22Rv1 (cell line): ENCODE measurements around the gene ABTB2.

Experiments
- H3K27ac ChIP-seq: fragments of 450-650 bp; 2 replicates; pipeline ENCODE4 v1.5.1; 2017
- ZFX ChIP-seq: fragments of 450-650 bp; IDR thresholded peaks from 2 replicates; pipeline ENCODE4 v1.6.1; 2017; ENCODE audit warnings: antibody characterized with exemption, borderline replicate concordance
- TF ChIP-seq, protein P1 (sequence below): fragments of 450-650 bp; IDR thresholded peaks from 2 replicates; pipeline ENCODE4 v1.5.1; 2017; ENCODE audit warnings: mild to moderate bottlenecking

Gene ABTB2

DNA sequence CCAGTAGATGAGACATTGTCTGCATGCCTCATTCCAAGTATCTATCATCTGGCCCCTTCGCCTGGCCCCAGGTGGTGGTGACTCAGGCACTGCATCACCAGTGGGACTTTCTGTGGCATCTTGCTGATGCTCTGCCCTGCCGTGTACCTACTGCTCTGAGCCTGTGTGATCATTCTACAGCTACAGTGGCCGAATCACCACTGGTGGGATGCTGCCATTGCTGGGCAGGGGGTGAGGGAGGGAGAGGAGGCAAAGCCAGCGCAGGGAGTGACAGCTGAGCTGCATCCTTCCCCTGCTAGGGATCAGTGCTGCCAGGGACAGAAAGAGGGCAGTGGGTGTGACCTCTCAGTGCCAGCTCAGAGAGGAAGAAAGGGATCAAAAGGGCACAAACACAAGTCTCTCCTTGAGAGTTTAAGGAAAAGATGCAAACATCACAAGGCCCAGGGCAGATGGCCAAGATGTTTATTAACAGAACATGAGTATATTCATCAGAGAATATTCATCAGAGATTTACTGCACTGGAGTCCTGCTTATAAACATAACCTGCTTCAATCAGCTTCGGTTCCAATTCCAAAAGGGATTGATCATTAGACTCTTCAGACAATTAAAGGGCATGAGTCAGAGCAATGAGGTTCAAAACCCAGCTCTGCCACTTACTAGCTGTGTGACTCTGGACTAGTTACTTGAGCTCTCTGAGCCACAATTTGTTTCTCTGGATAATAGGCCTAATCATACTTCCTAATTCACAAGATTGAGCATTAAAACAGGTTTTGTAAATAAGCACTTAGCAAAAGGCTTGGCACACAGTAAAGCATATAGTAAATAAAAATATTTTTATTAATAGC is 142.6 kb downstream of the ABTB2 start:
- TF ChIP-seq, protein P1, sequence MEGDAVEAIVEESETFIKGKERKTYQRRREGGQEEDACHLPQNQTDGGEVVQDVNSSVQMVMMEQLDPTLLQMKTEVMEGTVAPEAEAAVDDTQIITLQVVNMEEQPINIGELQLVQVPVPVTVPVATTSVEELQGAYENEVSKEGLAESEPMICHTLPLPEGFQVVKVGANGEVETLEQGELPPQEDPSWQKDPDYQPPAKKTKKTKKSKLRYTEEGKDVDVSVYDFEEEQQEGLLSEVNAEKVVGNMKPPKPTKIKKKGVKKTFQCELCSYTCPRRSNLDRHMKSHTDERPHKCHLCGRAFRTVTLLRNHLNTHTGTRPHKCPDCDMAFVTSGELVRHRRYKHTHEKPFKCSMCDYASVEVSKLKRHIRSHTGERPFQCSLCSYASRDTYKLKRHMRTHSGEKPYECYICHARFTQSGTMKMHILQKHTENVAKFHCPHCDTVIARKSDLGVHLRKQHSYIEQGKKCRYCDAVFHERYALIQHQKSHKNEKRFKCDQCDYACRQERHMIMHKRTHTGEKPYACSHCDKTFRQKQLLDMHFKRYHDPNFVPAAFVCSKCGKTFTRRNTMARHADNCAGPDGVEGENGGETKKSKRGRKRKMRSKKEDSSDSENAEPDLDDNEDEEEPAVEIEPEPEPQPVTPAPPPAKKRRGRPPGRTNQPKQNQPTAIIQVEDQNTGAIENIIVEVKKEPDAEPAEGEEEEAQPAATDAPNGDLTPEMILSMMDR: no peak
- TF ChIP-seq ZFX: no peak
- H3K27ac ChIP-seq: no peak overlapping the region

DNA sequence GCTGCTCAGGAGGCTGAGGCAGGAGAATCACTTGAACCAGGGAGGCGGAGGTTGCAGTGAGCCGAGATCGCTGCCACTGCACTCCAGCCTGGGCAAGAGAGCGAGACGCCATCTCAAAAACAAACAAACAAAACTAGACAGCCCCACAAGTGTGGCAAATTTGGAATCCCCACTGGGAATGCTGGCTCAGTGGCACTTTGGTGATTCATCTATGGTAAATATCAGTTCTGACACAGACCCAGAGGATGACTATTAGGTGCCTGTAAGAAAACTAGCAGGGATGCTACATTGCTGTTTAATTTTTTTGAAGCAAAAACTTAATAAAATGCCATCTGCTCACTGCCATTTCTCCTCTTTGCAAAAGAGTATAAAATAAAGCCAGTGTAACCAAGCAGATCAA is 144.4 kb downstream of the ABTB2 start:
- TF ChIP-seq ZFX: no peak
- TF ChIP-seq, protein P1: no peak
- no peak overlapping the region for H3K27ac ChIP-seq

DNA sequence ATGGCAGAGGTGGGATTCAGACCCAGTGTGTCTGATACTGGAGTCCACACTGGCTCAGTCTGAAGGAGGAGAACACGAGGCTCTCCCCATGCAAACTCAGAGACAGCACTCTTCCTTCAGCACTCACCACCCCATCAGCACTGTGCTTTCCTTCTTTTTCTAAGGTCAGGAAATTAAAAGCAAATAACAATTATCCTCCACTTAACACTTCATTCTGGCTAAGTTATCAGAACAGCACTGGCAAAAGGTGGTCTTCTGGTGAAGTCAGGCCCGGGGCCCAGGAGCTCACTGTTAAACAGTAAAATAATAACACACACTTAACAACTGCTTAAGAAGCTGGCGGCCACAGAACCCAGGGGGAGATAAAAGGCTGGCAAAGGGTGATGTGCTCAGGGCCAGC is 145.2 kb downstream of the ABTB2 start:
- TF ChIP-seq ZFX: no peak
- TF ChIP-seq, protein P1: no peak
- no peak overlapping the region for H3K27ac ChIP-seq

DNA sequence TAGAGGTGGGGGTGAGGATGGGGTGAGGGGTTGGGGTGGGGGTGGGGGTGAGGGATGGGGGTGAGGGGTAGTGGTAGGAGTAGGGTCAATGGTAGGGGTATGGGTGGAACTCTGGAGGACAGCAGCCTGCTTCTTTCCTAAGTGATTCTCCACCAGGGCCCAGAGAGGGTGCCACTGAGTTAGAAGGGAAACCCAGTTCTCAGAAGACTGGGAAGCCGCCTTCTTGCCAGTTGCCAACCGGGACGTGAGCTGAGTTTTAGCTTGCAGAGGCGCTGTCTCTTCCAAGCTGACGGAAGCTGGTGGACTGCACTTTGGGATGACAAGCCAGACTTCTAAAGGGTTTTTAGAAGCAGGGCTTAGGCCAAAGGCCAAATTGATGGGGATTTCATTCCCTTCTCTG is 148.0 kb downstream of the ABTB2 start:
- TF ChIP-seq, protein P1: no peak
- TF ChIP-seq ZFX: no peak
- no peak overlapping the region for H3K27ac ChIP-seq

DNA sequence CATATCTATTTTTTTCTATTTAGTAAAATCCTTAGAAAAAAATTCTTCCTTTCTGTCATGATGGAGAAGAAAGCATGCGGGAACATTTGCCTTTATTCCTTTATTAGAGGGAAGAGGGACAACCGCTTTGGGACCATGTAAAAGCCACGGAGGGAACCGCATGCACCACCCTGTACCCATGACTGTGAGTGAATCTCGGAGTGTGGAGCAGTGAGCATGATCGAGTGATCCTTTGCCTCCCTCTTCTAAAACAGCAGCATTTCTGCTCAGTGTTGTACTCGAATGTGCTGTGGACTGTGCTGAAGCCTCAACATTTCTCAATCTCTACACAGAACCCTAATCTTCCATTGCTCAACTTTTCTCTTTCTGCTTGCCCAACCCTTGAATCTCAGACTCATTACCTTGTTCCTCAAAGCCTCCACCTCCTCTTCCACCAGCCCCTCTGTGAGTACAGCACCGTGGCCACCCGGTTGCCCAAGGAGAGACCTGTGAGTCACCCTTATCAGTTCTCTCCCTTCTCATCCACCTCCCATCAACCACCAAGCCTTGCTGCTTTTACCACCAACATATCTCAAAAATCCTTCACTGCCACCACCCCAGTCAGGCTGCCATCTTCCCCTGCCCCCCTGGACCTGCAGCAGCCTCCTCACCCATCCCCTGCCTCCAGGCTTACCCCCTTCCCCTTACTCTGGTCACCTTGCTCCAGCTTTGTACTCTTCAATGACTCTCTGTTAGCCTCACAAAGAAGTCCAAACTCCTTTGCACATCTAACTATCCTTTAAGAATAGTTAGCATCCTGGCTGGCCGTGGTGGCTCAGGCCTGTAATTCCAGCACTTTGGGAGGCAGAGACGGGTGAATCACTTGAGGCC is 149.3 kb downstream of the ABTB2 start:
- no peak for TF ChIP-seq ZFX
- TF ChIP-seq, protein P1: no peak
- no peak overlapping the region for H3K27ac ChIP-seq

DNA sequence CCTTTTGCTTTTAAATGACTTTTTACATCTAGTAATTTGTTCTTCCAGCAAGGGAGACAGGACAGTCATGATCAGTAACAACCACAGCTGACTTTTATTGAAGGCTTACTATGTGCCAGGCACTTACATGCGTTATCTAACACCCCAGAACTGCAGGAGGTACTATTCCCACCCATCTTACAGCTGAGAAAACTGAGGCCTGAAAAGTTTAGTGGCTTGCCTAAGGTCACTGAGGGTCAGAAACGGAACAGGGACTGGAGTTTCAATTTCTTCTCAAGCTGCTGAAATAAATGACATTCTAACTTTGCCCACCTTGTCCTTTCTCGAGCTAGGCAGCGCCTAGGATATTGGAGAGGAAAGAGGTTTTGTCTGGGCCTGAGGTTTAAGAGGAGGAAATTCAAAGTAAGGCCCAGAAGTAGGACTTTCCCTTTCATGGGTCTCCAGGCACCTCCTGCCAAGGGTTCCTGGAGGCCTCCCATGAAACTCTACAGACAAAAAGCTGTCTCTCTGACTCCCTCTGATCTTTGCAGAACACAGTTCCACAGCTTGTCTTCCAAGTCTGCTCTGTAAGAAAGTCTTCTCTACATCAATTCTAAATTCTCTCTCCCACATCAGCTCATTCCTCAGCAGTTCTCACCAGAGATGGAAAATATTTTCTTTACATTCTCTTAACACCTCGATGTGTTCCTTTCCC is 150.2 kb downstream of the ABTB2 start:
- TF ChIP-seq, protein P1: no peak
- no peak for TF ChIP-seq ZFX
- H3K27ac ChIP-seq: no peak overlapping the region
